HCT116 (cell line): Measurements from ENCODE around the gene SLC13A4.

Experiments used
- POLR2A ChIP-seq: IDR thresholded peaks from 2 replicates; pipeline ENCODE4 v1.7.0; 2011; ENCODE audit warnings: borderline replicate concordance; ENCODE audit not compliant: insufficient read depth, insufficient read length; ENCODE audit errors: extremely low read depth
- SRF ChIP-seq: IDR thresholded peaks from 2 replicates; pipeline ENCODE4 v1.6.1; 2012; ENCODE audit warnings: low read depth
- ZNF274 ChIP-seq: fragments of 200-500 bp; sonication (Bioruptor generic); IDR thresholded peaks from 2 replicates; pipeline ENCODE4 v1.6.1; 2014; ENCODE audit warnings: mild to moderate bottlenecking, low read depth, low read length, inconsistent platforms
- TF ChIP-seq, protein P1 (sequence below), 3 experiments: fragments of 200-600 bp in 1 of 3; sonication (generic) in 1 of 3; IDR thresholded peaks in 2 of 3; conservative IDR thresholded peaks in 1 of 3; 2 replicates each; pipeline ENCODE4 v1.5.1; 2012 to 2017; ENCODE audit warnings: low read depth in 2 of 3, low read length in 2 of 3, antibody characterized with exemption in 1 of 3, borderline replicate concordance in 1 of 3, control low read depth in 1 of 3, mild to moderate bottlenecking in 1 of 3, mixed read lengths in 1 of 3, mixed run types in 1 of 3, moderate library complexity in 1 of 3; ENCODE audit not compliant: insufficient read depth in 1 of 3

- TF ChIP-seq ZNF274 (no peak), POLR2A (no peak), SRF (no peak)
- TF ChIP-seq, protein P1, sequence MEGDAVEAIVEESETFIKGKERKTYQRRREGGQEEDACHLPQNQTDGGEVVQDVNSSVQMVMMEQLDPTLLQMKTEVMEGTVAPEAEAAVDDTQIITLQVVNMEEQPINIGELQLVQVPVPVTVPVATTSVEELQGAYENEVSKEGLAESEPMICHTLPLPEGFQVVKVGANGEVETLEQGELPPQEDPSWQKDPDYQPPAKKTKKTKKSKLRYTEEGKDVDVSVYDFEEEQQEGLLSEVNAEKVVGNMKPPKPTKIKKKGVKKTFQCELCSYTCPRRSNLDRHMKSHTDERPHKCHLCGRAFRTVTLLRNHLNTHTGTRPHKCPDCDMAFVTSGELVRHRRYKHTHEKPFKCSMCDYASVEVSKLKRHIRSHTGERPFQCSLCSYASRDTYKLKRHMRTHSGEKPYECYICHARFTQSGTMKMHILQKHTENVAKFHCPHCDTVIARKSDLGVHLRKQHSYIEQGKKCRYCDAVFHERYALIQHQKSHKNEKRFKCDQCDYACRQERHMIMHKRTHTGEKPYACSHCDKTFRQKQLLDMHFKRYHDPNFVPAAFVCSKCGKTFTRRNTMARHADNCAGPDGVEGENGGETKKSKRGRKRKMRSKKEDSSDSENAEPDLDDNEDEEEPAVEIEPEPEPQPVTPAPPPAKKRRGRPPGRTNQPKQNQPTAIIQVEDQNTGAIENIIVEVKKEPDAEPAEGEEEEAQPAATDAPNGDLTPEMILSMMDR (IDR thresholded peaks at IDR 0.05 in 2 of 3, conservative IDR thresholded peaks at IDR 0.05 in 1 of 3; ENCODE audit: borderline replicate concordance in 1 of 3, insufficient read depth in 1 of 3, low read depth in 2 of 3, low read length in 2 of 3) = no peak
Measured at GRCh38 chr7:135755351-135755753, 27.4 kb upstream of the SLC13A4 start.
